Neural progenitor cell (in vitro differentiated cells): ENCODE results near the gene SERPINB10. TPM values are rescaled to one million over a fixed set of nuclear protein-coding genes. Genes with fewer than 3 reads are reported as not detected.

ENCODE experiments used
- DNase-seq: peaks from one replicate; pipeline ENCODE4 v3.0.0-alpha.2; 2016; ENCODE audit warnings: low spot score
- H2AFZ ChIP-seq: fragments of 200-600 bp; sonication (generic); replicated peaks from 2 replicates; pipeline ENCODE4 v1.6.1; 2016; ENCODE audit warnings: antibody characterized with exemption
- H3F3A ChIP-seq: fragments of 200-600 bp; sonication (generic); 2 replicates; pipeline ENCODE4 v1.6.1; 2016; ENCODE audit warnings: antibody characterized with exemption, low read depth
- H3K27ac ChIP-seq: fragments of 200-600 bp; sonication (generic); 2 replicates; pipeline ENCODE4 v1.5.1; 2016; ENCODE audit warnings: mild to moderate bottlenecking
- H3K27me3 ChIP-seq: fragments of 200-600 bp; sonication (generic); 2 replicates; pipeline ENCODE4 v1.6.1; 2016; ENCODE audit warnings: mild to moderate bottlenecking, moderate library complexity
- H3K36me3 ChIP-seq: fragments of 200-600 bp; sonication (generic); 2 replicates; pipeline ENCODE4 v1.5.1; 2016
- H3K4me1 ChIP-seq: fragments of 200-600 bp; sonication (generic); 2 replicates; pipeline ENCODE4 v1.6.1; 2016; ENCODE audit warnings: mixed run types
- H3K4me2 ChIP-seq: fragments of 200-600 bp; sonication (generic); 2 replicates; pipeline ENCODE4 v1.6.1; 2016
- H3K4me3 ChIP-seq: fragments of 200-600 bp; sonication (generic); 2 replicates; pipeline ENCODE4 v1.5.1; 2016
- H3K79me2 ChIP-seq: fragments of 200-600 bp; sonication (generic); 2 replicates; pipeline ENCODE4 v1.6.1; 2016; ENCODE audit warnings: low read depth
- H3K9ac ChIP-seq: fragments of 200-600 bp; sonication (generic); 2 replicates; pipeline ENCODE4 v1.6.1; 2016
- H3K9me3 ChIP-seq: fragments of 200-600 bp; sonication (generic); 2 replicates; pipeline ENCODE4 v1.5.1; 2016; ENCODE audit warnings: low read depth
- H4K20me1 ChIP-seq: fragments of 200-600 bp; sonication (generic); 2 replicates; pipeline ENCODE4 v1.6.1; 2016; ENCODE audit warnings: low read depth
- H3K27ac Mint-ChIP-seq: 3 replicates; pipeline ENCODE4 v1.8.0; 2021; ENCODE audit warnings: mixed read lengths
- H3K27me3 Mint-ChIP-seq: 2 replicates; pipeline ENCODE4 v1.8.0; 2022; ENCODE audit warnings: low read depth, mild to moderate bottlenecking, inconsistent platforms, moderate library complexity, mixed read lengths; ENCODE audit not compliant: insufficient read depth
- H3K36me3 Mint-ChIP-seq: 3 replicates; pipeline ENCODE4 v1.8.0; 2021; ENCODE audit warnings: mixed read lengths
- H3K4me1 Mint-ChIP-seq: 3 replicates; pipeline ENCODE4 v1.8.0; 2021; ENCODE audit warnings: mixed read lengths
- H3K4me3 Mint-ChIP-seq: 3 replicates; pipeline ENCODE4 v1.8.0; 2021; ENCODE audit warnings: mild to moderate bottlenecking, moderate library complexity, mixed read lengths
- H3K9me3 Mint-ChIP-seq: 3 replicates; pipeline ENCODE4 v1.8.0; 2020; ENCODE audit warnings: mixed read lengths
- EZH2 ChIP-seq: fragments of 200-600 bp; sonication (generic); IDR thresholded peaks from 2 replicates; pipeline ENCODE4 v1.6.1; 2017; ENCODE audit warnings: antibody characterized with exemption, mild to moderate bottlenecking, moderate library complexity
- EZH2phosphoT487 ChIP-seq: fragments of 200-600 bp; sonication (generic); IDR thresholded peaks from 2 replicates; pipeline ENCODE4 v1.6.1; 2017; ENCODE audit warnings: antibody characterized with exemption
- total RNA-seq: library from RNA; depleted of rRNA; stranded (reverse); fragments of >200 nt; gene quantifications from 2 replicates; pipeline ENCODE4 v1.2.3, GENCODE V29; 2015; ENCODE audit warnings: low replicate concordance
- TF ChIP-seq, protein P1 (sequence below): fragments of 200-600 bp; sonication (generic); IDR thresholded peaks from 2 replicates; pipeline ENCODE4 v1.5.1; 2017; ENCODE audit warnings: antibody characterized with exemption, mild to moderate bottlenecking

The SERPINB10 gene
- total RNA-seq, 1 donor from 2014 or later, result not detected

DNA sequence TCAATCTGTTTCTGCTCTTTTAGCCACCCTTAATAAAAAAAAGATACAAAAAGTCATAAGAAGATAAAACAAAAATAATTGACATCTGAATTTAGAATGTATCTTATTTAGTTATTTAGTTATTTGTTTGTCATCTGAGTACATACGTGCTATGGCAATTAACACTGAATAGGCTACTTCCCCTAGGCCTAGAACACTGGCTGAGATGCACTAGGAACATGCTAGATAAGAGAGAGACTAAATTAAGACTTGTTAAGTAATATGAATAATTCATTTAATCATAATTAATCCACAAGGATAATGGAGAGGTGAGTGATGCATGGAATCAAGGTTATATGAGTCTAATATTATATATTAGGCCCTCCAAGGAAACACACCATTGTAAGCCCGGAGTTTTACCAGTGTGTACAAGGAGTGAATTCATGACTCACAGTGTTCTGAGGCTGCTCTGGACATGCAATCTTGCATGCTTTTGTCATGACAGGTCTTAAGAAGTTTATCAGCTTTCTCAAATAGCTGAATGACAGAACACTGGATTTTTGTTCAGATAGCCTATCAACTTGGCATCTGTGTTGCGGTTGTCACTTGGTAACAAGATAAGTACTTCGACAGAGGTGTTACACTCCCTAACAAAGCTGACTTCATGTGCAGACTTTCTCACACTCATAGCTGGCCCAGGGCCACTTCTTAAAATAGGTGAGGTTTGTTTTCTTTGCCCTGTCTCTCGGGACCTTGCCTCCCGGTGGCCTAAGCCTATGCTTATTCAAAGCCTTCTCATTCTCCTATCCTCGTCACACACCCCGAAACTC is 25.2 kb upstream of the SERPINB10 start:
- Histone ChIP-seq H3F3A (no peaks in the 10 kb centered on the region), H3K4me2 (no peak overlapping the region), H2AFZ (no peak overlapping the region), H3K27me3 (no peaks in the 10 kb centered on the region), H3K4me1 (no peaks in the 10 kb centered on the region), H3K27ac (no peak overlapping the region), H3K9me3 (no peaks in the 10 kb centered on the region), H3K36me3 (no peaks in the 10 kb centered on the region), H4K20me1 (no peaks in the 10 kb centered on the region), H3K9ac (no peak overlapping the region), H3K79me2 (no peaks in the 10 kb centered on the region), H3K4me3 (no peak overlapping the region)
- H3K4me1 Mint-ChIP-seq, result no peaks in the 10 kb centered on the region
- H3K36me3 Mint-ChIP-seq, result no peaks in the 10 kb centered on the region
- H3K4me3 Mint-ChIP-seq, result no peak overlapping the region
- DNase-seq, result no peak
- no peaks in the 10 kb centered on the region for H3K27me3 Mint-ChIP-seq
- TF ChIP-seq, protein P1, sequence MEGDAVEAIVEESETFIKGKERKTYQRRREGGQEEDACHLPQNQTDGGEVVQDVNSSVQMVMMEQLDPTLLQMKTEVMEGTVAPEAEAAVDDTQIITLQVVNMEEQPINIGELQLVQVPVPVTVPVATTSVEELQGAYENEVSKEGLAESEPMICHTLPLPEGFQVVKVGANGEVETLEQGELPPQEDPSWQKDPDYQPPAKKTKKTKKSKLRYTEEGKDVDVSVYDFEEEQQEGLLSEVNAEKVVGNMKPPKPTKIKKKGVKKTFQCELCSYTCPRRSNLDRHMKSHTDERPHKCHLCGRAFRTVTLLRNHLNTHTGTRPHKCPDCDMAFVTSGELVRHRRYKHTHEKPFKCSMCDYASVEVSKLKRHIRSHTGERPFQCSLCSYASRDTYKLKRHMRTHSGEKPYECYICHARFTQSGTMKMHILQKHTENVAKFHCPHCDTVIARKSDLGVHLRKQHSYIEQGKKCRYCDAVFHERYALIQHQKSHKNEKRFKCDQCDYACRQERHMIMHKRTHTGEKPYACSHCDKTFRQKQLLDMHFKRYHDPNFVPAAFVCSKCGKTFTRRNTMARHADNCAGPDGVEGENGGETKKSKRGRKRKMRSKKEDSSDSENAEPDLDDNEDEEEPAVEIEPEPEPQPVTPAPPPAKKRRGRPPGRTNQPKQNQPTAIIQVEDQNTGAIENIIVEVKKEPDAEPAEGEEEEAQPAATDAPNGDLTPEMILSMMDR, result no peak
- no peak for TF ChIP-seq EZH2
- TF ChIP-seq EZH2phosphoT487, result no peak
- H3K9me3 Mint-ChIP-seq, result no peaks in the 10 kb centered on the region
- no peak overlapping the region for H3K27ac Mint-ChIP-seq

- H3K4me3 Mint-ChIP-seq, result no peak overlapping the region
- Histone ChIP-seq H3K9ac (no peak overlapping the region), H3K9me3 (no peaks in the 10 kb centered on the region), H3F3A (no peaks in the 10 kb centered on the region), H4K20me1 (no peaks in the 10 kb centered on the region), H2AFZ (no peak overlapping the region), H3K27ac (no peak overlapping the region), H3K4me3 (no peak overlapping the region), H3K4me2 (no peak overlapping the region), H3K27me3 (no peaks in the 10 kb centered on the region), H3K36me3 (no peaks in the 10 kb centered on the region), H3K79me2 (no peaks in the 10 kb centered on the region), H3K4me1 (no peaks in the 10 kb centered on the region)
- H3K27ac Mint-ChIP-seq, result no peak overlapping the region
- H3K36me3 Mint-ChIP-seq, result no peaks in the 10 kb centered on the region
- no peaks in the 10 kb centered on the region for H3K4me1 Mint-ChIP-seq
- no peaks in the 10 kb centered on the region for H3K27me3 Mint-ChIP-seq
- H3K9me3 Mint-ChIP-seq, result no peaks in the 10 kb centered on the region
- DNase-seq, result no peak
- TF ChIP-seq EZH2phosphoT487 (no peak), EZH2 (no peak)
- TF ChIP-seq, protein P1, result no peak
These were observed 24.1 kb upstream of the SERPINB10 start for GRCh38 chr18:63883617-63884016.

DNA sequence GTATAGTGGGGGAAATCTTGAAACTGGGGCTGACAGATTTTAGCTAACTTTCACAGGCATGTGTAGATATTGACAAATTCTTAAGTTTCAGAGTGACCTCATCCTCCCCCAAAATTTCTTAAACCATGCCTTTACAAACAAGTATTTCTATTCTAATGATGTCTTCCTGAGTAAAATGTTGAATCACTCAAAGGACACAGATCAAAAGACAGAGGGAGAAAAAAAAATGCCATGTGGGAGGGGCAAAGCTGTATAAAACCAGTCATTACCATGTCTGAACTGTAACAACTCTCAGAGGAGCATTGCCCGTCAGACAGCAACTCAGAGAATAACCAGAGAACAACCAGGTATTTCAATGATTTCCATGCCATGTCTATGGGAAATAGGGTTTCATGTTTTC is 20.3 kb upstream of the SERPINB10 start, which contains the start of gene SERPINB2:
SERPINB2 (plus strand) TSS at position 282 of the 400 bp plus-strand sequence. CDS start 3,740 bp downstream, outside the sequence.
- Mint-ChIP-seq H3K27me3 (no peaks in the 10 kb centered on the region), H3K27ac (no peak within 1 kb of the TSS), H3K4me3 (no peak within 1 kb of the TSS), H3K9me3 (no peaks in the 10 kb centered on the region), H3K36me3 (no peaks in the 10 kb centered on the region), H3K4me1 (no peaks in the 10 kb centered on the region)
- Histone ChIP-seq H3K9me3 (no peaks in the 10 kb centered on the region), H3K9ac (no peak within 1 kb of the TSS), H3K4me1 (no peaks in the 10 kb centered on the region), H3K36me3 (no peaks in the 10 kb centered on the region), H4K20me1 (no peaks in the 10 kb centered on the region), H3K4me2 (no peak within 1 kb of the TSS), H3K27ac (no peak within 1 kb of the TSS), H2AFZ (no peak within 1 kb of the TSS), H3K27me3 (no peaks in the 10 kb centered on the region), H3K4me3 (no peak within 1 kb of the TSS), H3F3A (no peaks in the 10 kb centered on the region), H3K79me2 (no peaks in the 10 kb centered on the region)
- TF ChIP-seq EZH2phosphoT487, result no peak
- no peak for TF ChIP-seq EZH2
- TF ChIP-seq, protein P1, result no peak
- DNase-seq, result no peak
